ENCODE data around the gene DSN1.

DSN1 gene

GRCh38 chr20:36773597-36774390, at the start of gene DSN1:
Gene DSN1 (minus strand): TSS chr20:36773763. CDS start chr20:36771458, 2,305 bp downstream.
- TF ChIP-seq CTCF (IDR thresholded peaks at IDR 0.05; ENCODE audit: low read depth, low read length, poor library complexity, severe bottlenecking) (no peak), EZH2phosphoT487 (IDR thresholded peaks at IDR 0.05; ENCODE audit: borderline replicate concordance, low read length) (no peak)
- Histone ChIP-seq H3K27me3 (ENCODE audit: control insufficient read depth, low read length) (no peaks in the 10 kb centered on the region), H3K4me2 (ENCODE audit: low read length) (peak within 1 kb of the TSS; percentile 91), H3K27ac (ENCODE audit: low read depth, low read length) (peak within 1 kb of the TSS; percentile 61), H4K20me1 (ENCODE audit: control insufficient read depth, insufficient read depth, low read depth, low read length) (no peaks in the 10 kb centered on the region), H3K4me1 (ENCODE audit: control insufficient read depth, low read length) (peaks cover 31% of the 10 kb centered on the region), H3K9me3 (ENCODE audit: control insufficient read depth, insufficient read depth, low read length) (no peaks in the 10 kb centered on the region), H3K9me2 (replicated peaks; ENCODE audit: control insufficient read depth, low read length) (no peaks in the 10 kb centered on the region), H3K4me3 (ENCODE audit: low read length) (peak within 1 kb of the TSS; percentile 99), H3F3A (ENCODE audit: control insufficient read depth, insufficient read depth) (no peaks in the 10 kb centered on the region), H3K36me3 (ENCODE audit: control insufficient read depth, low read length) (peaks cover 33% of the 10 kb centered on the region), H3K79me2 (ENCODE audit: control insufficient read depth, low read length) (peaks cover 43% of the 10 kb centered on the region)

GRCh38 chr20:36823121-36823520, 49.6 kb upstream of the DSN1 start:
- H3K4me2 ChIP-seq (ENCODE audit: low read length): no peak overlapping the region
- no peaks in the 10 kb centered on the region for H3K27me3 ChIP-seq (ENCODE audit: control insufficient read depth, low read length)
- no peaks in the 10 kb centered on the region for H3K9me2 ChIP-seq (replicated peaks; ENCODE audit: control insufficient read depth, low read length)
- H3K27ac ChIP-seq (ENCODE audit: low read depth, low read length): no peak overlapping the region
- H3K9me3 ChIP-seq (ENCODE audit: control insufficient read depth, insufficient read depth, low read length): no peaks in the 10 kb centered on the region
- no peak overlapping the region for H3K4me3 ChIP-seq (ENCODE audit: low read length)
- peaks cover 6% of the 10 kb centered on the region; the same call in 1 of the 2 replicates for H3K36me3 ChIP-seq (ENCODE audit: control insufficient read depth, low read length)
- H3K4me1 ChIP-seq (ENCODE audit: control insufficient read depth, low read length): peaks cover 6% of the 10 kb centered on the region
- H3F3A ChIP-seq (ENCODE audit: control insufficient read depth, insufficient read depth): no peaks in the 10 kb centered on the region
- no peaks in the 10 kb centered on the region for H3K79me2 ChIP-seq (ENCODE audit: control insufficient read depth, low read length)
- TF ChIP-seq EZH2phosphoT487 (IDR thresholded peaks at IDR 0.05; ENCODE audit: borderline replicate concordance, low read length) (no peak), CTCF (IDR thresholded peaks at IDR 0.05; ENCODE audit: low read depth, low read length, poor library complexity, severe bottlenecking) (no peak)
- H4K20me1 ChIP-seq (ENCODE audit: control insufficient read depth, insufficient read depth, low read depth, low read length): no peaks in the 10 kb centered on the region

- Histone ChIP-seq H3F3A (ENCODE audit: control insufficient read depth, insufficient read depth) (no peaks in the 10 kb centered on the region), H3K27me3 (ENCODE audit: control insufficient read depth, low read length) (no peaks in the 10 kb centered on the region), H3K9me2 (replicated peaks; ENCODE audit: control insufficient read depth, low read length) (no peaks in the 10 kb centered on the region), H3K79me2 (ENCODE audit: control insufficient read depth, low read length) (no peaks in the 10 kb centered on the region), H4K20me1 (ENCODE audit: control insufficient read depth, insufficient read depth, low read depth, low read length) (no peaks in the 10 kb centered on the region), H3K4me2 (ENCODE audit: low read length) (no peak overlapping the region), H3K9me3 (ENCODE audit: control insufficient read depth, insufficient read depth, low read length) (no peaks in the 10 kb centered on the region), H3K4me3 (ENCODE audit: low read length) (no peak overlapping the region), H3K27ac (ENCODE audit: low read depth, low read length) (no peak overlapping the region), H3K36me3 (ENCODE audit: control insufficient read depth, low read length) (no peaks in the 10 kb centered on the region; the same call in 1 of the 2 replicates), H3K4me1 (ENCODE audit: control insufficient read depth, low read length) (no peaks in the 10 kb centered on the region)
- TF ChIP-seq EZH2phosphoT487 (IDR thresholded peaks at IDR 0.05; ENCODE audit: borderline replicate concordance, low read length): no peak
- TF ChIP-seq CTCF (IDR thresholded peaks at IDR 0.05; ENCODE audit: low read depth, low read length, poor library complexity, severe bottlenecking): no peak
These were observed 48.4 kb upstream of the DSN1 start for GRCh38 chr20:36821964-36822437.

All from DOHH2 (cell line).